CD4-positive, alpha-beta T cell treated with Interferon alpha-2 for 1 hour (primary cell): ENCODE measurements around the gene WIPI1.
A peak's percentile ranks its signal among the peaks of the same experiment; 100 is the strongest.
"Not testable (repeated sequence)": the region's sequence is repeated elsewhere in the genome, so short reads cannot be mapped to it uniquely, and the experiment has no call there.

Experiments
- DNase-seq, 2 donors: peaks; one replicate each; pipeline ENCODE4 v3.0.0-alpha.2; 2020 to 2022

The WIPI1 gene

DNA sequence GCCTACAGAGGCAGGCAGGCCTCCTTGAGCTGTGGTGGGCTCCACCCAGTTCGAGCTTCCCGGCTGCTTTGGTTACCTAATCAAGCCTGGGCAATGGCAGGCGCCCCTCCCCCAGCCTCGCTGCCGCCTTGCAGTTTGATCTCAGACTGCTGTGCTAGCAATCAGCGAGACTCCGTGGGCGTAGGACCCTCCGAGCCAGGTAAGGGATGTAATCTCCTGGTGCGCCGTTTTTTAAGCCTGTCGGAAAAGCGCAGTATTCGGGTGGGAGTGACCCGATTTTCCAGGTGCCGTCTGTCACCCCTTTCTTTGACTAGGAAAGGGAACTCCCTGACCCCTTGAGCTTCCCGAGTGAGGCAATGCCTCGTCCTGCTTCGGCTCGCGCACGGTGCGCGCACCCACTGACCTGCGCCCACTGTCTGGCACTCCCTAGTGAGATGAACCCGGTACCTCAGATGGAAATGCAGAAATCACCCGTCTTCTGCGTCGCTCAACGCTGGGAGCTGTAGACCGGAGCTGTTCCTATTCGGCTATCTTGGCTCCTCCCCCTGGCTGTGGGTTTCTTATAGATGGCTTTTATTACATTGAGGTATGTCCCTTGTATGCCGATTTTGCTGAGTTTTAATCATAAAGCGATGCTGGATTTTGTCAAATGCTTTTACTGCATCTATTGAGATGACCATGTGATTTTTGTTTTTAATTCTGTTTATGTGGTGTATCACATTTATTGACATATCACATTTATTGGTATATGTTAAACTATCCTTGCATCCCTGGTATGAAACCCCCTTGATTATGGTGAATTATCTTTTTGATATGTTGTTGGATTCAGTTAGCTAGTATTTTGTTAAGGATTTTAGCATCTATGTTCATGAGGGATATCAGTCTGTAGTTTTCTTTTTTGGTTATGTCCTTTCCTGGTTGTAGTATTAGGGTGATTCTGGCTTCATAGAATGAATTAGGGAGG lies 43.4 kb downstream of the WIPI1 start:
- DNase-seq = peak; percentile 71 to 79

GRCh38 chr17:68407656-68408055 lies 49.6 kb downstream of the WIPI1 start:
- not testable (repeated sequence) for DNase-seq

GRCh38 chr17:68403837-68404236 lies 53.5 kb downstream of the WIPI1 start:
- not testable (repeated sequence) for DNase-seq

GRCh38 chr17:68403122-68403521 lies 54.2 kb downstream of the WIPI1 start:
- no peak for DNase-seq

- no peak for DNase-seq
Measured at GRCh38 chr17:68401288-68401687, 56.0 kb downstream of the WIPI1 start.

- DNase-seq = no peak
Measured at GRCh38 chr17:68400404-68400735, 56.9 kb downstream of the WIPI1 start.

- no peak for DNase-seq
Measured at GRCh38 chr17:68399638-68400403, 57.5 kb downstream of the WIPI1 start.

GRCh38 chr17:68398691-68399637 lies 58.3 kb downstream of the WIPI1 start:
- peak; percentile 44 to 53 for DNase-seq

DNA sequence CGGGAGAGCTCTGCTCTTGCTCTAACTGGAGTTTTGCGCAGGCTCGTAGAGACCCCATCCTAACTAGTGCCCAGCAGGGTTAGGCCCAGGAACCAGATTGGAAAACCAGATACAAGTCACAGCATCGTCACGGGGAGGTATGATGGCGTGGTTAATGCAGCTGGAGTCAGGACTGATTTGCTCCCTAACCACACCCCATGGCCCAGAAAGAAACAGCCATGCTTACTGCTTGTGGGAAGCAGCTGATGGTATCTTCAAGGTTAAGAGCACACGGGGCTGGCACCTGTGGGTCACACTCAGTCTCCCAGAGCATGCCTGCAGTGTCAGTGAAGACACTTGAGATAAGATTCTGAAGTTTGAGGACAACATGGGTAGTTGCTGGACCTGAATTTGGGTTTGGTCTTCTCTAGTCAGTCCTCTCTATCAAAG lies 60.2 kb downstream of the WIPI1 start:
- no peak for DNase-seq

- DNase-seq = no peak
Measured at GRCh38 chr17:68396226-68397107, 60.8 kb downstream of the WIPI1 start.

- no peak for DNase-seq
Measured at GRCh38 chr17:68394608-68395331, 62.5 kb downstream of the WIPI1 start.

- DNase-seq = no peak
Measured at GRCh38 chr17:68391561-68392268, 65.6 kb downstream of the WIPI1 start.

DNA sequence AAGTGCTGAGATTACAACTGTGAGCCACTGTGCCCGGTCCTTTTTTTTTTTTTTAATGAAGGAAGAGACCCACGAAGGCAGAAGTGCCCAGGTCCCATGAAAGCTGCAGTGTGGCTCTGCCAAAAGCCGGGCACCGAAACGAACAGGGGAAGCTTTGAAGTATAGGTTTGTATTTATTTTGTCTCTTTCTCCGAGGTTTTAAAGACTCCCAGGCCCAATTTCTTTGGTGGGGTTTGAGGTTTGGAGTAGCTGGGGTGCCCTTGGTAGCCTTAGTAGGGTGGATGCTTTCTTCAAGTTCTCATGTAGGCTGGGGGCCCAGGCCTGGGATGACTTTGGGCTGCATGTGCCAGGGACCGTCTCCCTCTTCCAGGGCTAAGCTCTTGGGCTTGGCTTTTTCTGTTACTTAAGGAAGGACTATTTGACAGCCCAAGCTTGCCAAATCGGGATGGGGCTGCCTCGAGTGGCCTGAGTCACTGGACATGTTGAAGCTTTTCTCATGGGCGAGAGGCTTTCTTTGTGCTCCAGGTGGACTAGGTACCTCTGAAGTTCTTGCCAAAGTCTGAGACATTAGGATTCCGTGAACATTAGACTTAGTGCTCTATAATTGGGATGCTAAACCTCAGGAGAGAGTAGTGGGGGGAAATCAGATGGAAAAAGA lies 66.3 kb downstream of the WIPI1 start:
- no peak for DNase-seq

- DNase-seq = no peak
Measured at GRCh38 chr17:68389041-68389440, 68.3 kb downstream of the WIPI1 start.

DNA sequence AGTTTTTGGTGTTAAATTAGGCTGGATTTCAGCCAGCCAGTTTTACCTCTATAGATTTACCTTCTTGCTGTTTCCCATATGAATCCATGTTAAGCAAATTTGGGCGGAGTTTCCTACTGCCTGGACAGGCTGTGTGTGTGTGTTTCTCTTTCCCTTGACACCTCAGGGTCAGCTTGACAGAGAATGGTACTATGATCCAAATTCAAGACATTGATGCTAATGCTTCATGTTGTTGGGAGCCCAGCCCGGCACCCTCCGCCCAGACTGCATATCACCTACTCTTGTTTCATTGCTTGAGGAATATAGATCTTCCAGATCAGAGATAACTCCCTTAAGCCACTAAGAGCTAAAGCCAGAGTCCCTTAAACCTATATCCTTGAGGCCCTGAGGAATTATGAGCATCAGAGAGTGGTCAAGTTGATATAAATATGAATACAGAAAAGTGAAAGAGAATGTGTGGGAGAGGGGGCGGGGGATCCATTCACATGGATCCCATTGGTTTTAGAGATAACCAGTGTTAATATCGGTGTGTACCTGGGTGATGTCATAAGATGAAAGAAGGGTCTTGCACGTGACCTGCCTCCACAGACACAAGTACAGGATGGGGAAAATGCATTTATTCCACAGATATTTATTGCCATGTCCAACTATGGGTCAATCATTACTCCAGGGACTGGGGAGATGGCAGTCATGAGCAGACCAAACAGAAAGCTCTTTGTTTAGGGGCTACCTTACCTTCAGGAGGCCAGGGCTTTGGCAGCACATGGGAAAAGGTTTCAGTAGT lies 69.7 kb downstream of the WIPI1 start:
- no peak for DNase-seq

- no peak for DNase-seq
Measured at GRCh38 chr17:68385490-68386215, 71.6 kb downstream of the WIPI1 start.

DNA sequence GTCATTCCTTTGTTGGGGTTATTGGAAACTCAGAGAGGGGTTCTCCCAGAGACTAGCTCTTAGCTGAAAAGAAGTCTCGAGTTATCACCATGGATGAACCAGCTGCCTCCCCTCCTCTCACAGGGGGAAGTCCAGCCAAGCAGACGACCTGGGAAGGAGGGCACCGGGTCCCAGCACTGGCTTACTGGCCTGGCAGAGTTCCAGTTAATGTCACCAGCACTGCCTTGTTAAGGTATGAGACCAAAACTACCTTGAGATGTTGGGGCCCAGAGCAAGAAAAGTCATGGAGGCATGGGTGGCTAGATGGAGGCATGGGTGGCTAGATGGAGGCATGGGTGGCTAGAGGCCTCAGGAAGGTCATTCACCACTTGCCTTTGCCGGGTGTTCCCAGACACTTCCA lies 72.4 kb downstream of the WIPI1 start:
- DNase-seq = no peak

GRCh38 chr17:68384471-68384870 lies 72.8 kb downstream of the WIPI1 start:
- DNase-seq = no peak
